Measurements from ENCODE around the gene CCDC88B. TPM values are rescaled to one million over a fixed set of nuclear protein-coding genes. Genes with fewer than 3 reads are reported as not detected.

Gene CCDC88B
- total and polyA plus RNA-seq, 9 of the 15 experiments (the other 6 are each of a cell fraction or from before 2014, with no cell fraction given), result 0.13 to 18.1 (median 7.9) TPM

DNA sequence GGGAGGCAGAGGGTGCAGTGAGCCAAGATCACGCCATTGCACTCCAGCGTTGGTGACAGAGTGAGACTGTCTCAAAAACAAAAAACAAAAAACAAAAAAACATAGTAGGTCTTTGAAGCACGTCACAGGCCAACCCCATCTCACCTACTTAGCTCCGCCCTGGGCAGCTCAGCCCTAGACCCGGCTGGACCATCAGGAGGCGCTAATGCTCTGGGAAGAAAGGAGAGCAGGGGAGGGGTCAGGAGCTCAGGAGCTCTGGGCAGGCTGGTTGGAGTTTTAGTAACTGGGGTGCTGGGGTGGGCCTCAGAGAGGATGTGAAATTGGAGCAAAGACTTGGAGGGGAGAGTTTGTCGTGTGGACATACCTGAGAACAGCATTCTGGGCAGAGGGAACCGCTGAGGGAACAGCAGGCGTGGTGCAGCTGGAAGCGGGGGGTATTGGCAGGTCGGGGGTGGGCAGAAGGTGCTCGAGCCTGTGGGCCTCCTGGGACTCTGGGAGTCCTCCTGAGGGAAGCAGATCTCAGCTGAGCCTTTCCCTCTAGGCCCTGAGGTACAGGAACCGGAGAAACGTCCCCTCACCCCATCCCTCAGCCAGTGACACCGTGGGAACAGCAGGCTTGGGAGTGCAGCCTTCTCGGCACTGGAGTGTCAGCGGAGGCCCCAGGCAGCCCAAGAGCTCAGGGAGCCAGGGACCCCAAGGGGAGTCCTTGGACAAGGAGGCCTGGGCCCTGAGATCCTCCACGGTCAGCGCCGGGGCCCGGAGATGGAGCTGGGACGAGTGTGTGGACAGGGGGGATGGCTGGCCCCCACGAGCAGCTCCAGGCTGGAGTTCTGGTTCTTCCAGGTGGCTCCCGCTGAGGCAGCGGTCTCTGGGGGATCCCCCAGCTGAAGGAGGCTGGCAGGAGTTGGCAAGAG, 16.8 kb downstream of the CCDC88B start (continued):
- 0 out of 2 replicates have a peak, but pooled peaks have one; percentile 54 for TF ChIP-seq MTA1 (IDR thresholded peaks at IDR 0.05; ENCODE audit: borderline replicate concordance)
- no peak for TF ChIP-seq ZNF239 (CRISPR knock-in tag; IDR thresholded peaks at IDR 0.05)
- TF ChIP-seq, protein P1, sequence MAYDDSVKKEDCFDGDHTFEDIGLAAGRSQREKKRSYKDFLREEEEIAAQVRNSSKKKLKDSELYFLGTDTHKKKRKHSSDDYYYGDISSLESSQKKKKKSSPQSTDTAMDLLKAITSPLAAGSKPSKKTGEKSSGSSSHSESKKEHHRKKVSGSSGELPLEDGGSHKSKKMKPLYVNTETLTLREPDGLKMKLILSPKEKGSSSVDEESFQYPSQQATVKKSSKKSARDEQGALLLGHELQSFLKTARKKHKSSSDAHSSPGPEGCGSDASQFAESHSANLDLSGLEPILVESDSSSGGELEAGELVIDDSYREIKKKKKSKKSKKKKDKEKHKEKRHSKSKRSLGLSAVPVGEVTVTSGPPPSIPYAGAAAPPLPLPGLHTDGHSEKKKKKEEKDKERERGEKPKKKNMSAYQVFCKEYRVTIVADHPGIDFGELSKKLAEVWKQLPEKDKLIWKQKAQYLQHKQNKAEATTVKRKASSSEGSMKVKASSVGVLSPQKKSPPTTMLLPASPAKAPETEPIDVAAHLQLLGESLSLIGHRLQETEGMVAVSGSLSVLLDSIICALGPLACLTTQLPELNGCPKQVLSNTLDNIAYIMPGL (CRISPR knock-in tag; IDR thresholded peaks at IDR 0.05), result no peak
- TF ChIP-seq ELF2 (CRISPR knock-in tag; IDR thresholded peaks at IDR 0.05), result no peak
- no peak for TF ChIP-seq ZNF197 (CRISPR knock-in tag; IDR thresholded peaks at IDR 0.05; ENCODE audit: low read depth)
- no peak for TF ChIP-seq PRPF4 (IDR thresholded peaks at IDR 0.05; ENCODE audit: insufficient read depth, low read depth, low read length, poor library complexity, severe bottlenecking)
- TF ChIP-seq NFRKB (IDR thresholded peaks at IDR 0.05; ENCODE audit: low read depth), result no peak
- no peak for TF ChIP-seq BACH1 (tag; IDR thresholded peaks at IDR 0.05)
- TF ChIP-seq, protein P2, sequence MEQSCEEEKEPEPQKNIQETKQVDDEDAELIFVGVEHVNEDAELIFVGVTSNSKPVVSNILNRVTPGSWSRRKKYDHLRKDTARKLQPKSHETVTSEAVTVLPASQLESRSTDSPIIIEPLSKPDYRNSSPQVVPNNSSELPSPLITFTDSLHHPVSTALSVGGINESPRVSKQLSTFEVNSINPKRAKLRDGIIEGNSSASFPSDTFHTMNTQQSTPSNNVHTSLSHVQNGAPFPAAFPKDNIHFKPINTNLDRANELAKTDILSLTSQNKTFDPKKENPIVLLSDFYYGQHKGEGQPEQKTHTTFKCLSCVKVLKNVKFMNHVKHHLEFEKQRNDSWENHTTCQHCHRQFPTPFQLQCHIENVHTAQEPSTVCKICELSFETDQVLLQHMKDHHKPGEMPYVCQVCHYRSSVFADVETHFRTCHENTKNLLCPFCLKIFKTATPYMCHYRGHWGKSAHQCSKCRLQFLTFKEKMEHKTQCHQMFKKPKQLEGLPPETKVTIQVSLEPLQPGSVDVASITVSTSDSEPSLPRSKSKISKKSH (CRISPR knock-in tag; IDR thresholded peaks at IDR 0.05), result no peak
- 0 out of 2 replicates have a peak, but pooled peaks have one; percentile 33 for TF ChIP-seq POLR2A (conservative IDR thresholded peaks at IDR 0.05)
- no peak for TF ChIP-seq ZNF143 (CRISPR knock-in tag; IDR thresholded peaks at IDR 0.05)
- TF ChIP-seq GATA2 (CRISPR knock-in tag; IDR thresholded peaks at IDR 0.05), result no peak
- no peak for TF ChIP-seq PTBP1 (IDR thresholded peaks at IDR 0.05; ENCODE audit: low read depth, low read length)
- TF ChIP-seq TBL1XR1 (IDR thresholded peaks at IDR 0.05; ENCODE audit: low read length in 2 of 2), result peak in 1 of 2 experiments; percentile 62; a peak in 1 of 4 replicates
- TF ChIP-seq REST (IDR thresholded peaks at IDR 0.05; ENCODE audit: borderline replicate concordance), result peak; percentile 63; the same call in 1 of the 2 replicates
- no peak for TF ChIP-seq REST (CRISPR knock-in tag; IDR thresholded peaks at IDR 0.05; ENCODE audit: low read depth)
- TF ChIP-seq ZNF778 (CRISPR knock-in tag; IDR thresholded peaks at IDR 0.05), result no peak
- no peak for TF ChIP-seq BCL6 (CRISPR knock-in tag; IDR thresholded peaks at IDR 0.05)
